ENCODE data around the gene ABLIM2. TPM values are rescaled to one million over a fixed set of nuclear protein-coding genes. Genes with fewer than 3 reads are reported as not detected.
A peak's percentile ranks its signal among the peaks of the same experiment; 100 is the strongest.

The ABLIM2 gene
- total RNA-seq, 1 experiment from 2014 or later: 1.0 TPM

- Mint-ChIP-seq H3K27ac (peak overlapping the region in 1 of 3 experiments; percentile 69; a peak in 2 of 7 replicates), H3K4me1 (peaks cover 34 to 40% of the 10 kb centered on the region in 2 experiments), H3K36me3 (ENCODE audit: insufficient read depth in 1 of 3, low read depth in 3 of 3) (no peaks in the 10 kb centered on the region; a peak in 1 of 7 replicates), H3K27me3 (ENCODE audit: low read depth) (peaks cover under 1% of the 10 kb centered on the region; the same call in 1 of the 2 replicates), H3K9me3 (peaks cover under 1 to 5% of the 10 kb centered on the region in 2 experiments; a peak in 2 of 5 replicates), H3K4me3 (no peak overlapping the region)
- no peak overlapping the region for H2BK15ac ChIP-seq (ENCODE audit: low read depth, low read length)
- H3K18ac ChIP-seq (ENCODE audit: insufficient read length, low read depth, low read length): peak overlapping the region; percentile 60
- H4K8ac ChIP-seq (replicated peaks; ENCODE audit: insufficient read length, low read depth, low read length): no peak overlapping the region
- H3K79me1 ChIP-seq (ENCODE audit: insufficient read depth, low read depth, low read length, poor library complexity, severe bottlenecking): no peaks in the 10 kb centered on the region
- no peaks in the 10 kb centered on the region for H3K79me2 ChIP-seq (ENCODE audit: insufficient read depth, low read length)
- no peak overlapping the region for H2BK20ac ChIP-seq (ENCODE audit: low read depth, low read length, poor library complexity, severe bottlenecking)
- no peaks in the 10 kb centered on the region for H3K27me3 ChIP-seq (ENCODE audit: insufficient read depth, low read length)
- no peak overlapping the region for H3K9ac ChIP-seq (ENCODE audit: extremely low read depth, insufficient read length, low read length)
- H4K20me1 ChIP-seq (ENCODE audit: control insufficient read depth, insufficient read depth, insufficient read length): no peaks in the 10 kb centered on the region
- no peaks in the 10 kb centered on the region for H3K9me3 ChIP-seq (ENCODE audit: control insufficient read depth, low read depth, low read length)
- H2BK120ac ChIP-seq (ENCODE audit: low read depth, low read length, poor library complexity, severe bottlenecking): no peak overlapping the region
- H3K4ac ChIP-seq (ENCODE audit: low read depth, low read length): no peak overlapping the region
- no peak overlapping the region for H3K56ac ChIP-seq (ENCODE audit: insufficient read length, low read depth, low read length)
- peak overlapping the region; percentile 9 for H2AK5ac ChIP-seq (ENCODE audit: insufficient read length, low read length)
- no peak overlapping the region for H3K4me2 ChIP-seq (ENCODE audit: insufficient read depth, insufficient read length, low read length)
- WGBS (ENCODE audit: extremely low coverage, insufficient read length, low lambda C conversion rate): no CpG with 5 or more reads among the region's 10 CpGs
- no peak overlapping the region for H3K23ac ChIP-seq (ENCODE audit: insufficient read length, low read depth, low read length)
- H3K27ac ChIP-seq (ENCODE audit: insufficient read length, low read depth, low read length): no peak overlapping the region
- TF ChIP-seq CTCF (conservative IDR thresholded peaks at IDR 0.05): no peak
- DNase-seq: no peak
- no peaks in the 10 kb centered on the region for H3K23me2 ChIP-seq (ENCODE audit: insufficient read length, low read depth, low read length, poor library complexity, severe bottlenecking)
- no peak overlapping the region for H4K5ac ChIP-seq (ENCODE audit: insufficient read length, low read depth, low read length)
- H3K14ac ChIP-seq (ENCODE audit: insufficient read depth, low read length): peak overlapping the region; percentile 44; the same call in 1 of the 2 replicates
- H2BK5ac ChIP-seq (ENCODE audit: insufficient read length, low read length): no peak overlapping the region
- no peak overlapping the region for H3T11ph ChIP-seq (ENCODE audit: low read length)
- peak overlapping the region; percentile 5 for H2BK12ac ChIP-seq (ENCODE audit: insufficient read length, low read depth, low read length)
- H2AFZ ChIP-seq (ENCODE audit: low read length): no peak overlapping the region
- no peak overlapping the region for H4K91ac ChIP-seq (ENCODE audit: insufficient read length, low read depth, low read length)
- H3K4me1 ChIP-seq (ENCODE audit: insufficient read depth, low read length): no peaks in the 10 kb centered on the region; the same call in 1 of the 2 replicates
These were observed 45.9 kb downstream of the ABLIM2 start for GRCh38 chr4:8112672-8113071.
